ES-I3 (cell line): ENCODE measurements around the gene CHAD.

Experiments used
- H3K36me3 ChIP-seq: 2 replicates; pipeline ENCODE4 v1.6.1; 2013; ENCODE audit warnings: mild to moderate bottlenecking, low read length, control low read depth, moderate library complexity; ENCODE audit not compliant: insufficient read depth
- H3K4me1 ChIP-seq: 2 replicates; pipeline ENCODE4 v1.6.1; 2013; ENCODE audit warnings: mild to moderate bottlenecking, control low read depth, low read length; ENCODE audit not compliant: insufficient read depth
- H3K9ac ChIP-seq: 2 replicates; pipeline ENCODE4 v1.6.1; 2013; ENCODE audit warnings: low read depth, mild to moderate bottlenecking, low read length, moderate library complexity
- H3K9me3 ChIP-seq: 2 replicates; pipeline ENCODE4 v1.6.1; 2013; ENCODE audit warnings: mild to moderate bottlenecking, low read length, moderate library complexity; ENCODE audit not compliant: control insufficient read depth, insufficient read depth

Gene CHAD

GRCh38 chr17:50501054-50501453 is 32.4 kb upstream of the CHAD start:
- Histone ChIP-seq H3K36me3 (no peaks in the 10 kb centered on the region), H3K4me1 (peaks cover 8% of the 10 kb centered on the region; the same call in 1 of the 2 replicates), H3K9ac (no peak overlapping the region), H3K9me3 (no peaks in the 10 kb centered on the region)

GRCh38 chr17:50499721-50500120 is 31.0 kb upstream of the CHAD start:
- Histone ChIP-seq H3K36me3 (no peaks in the 10 kb centered on the region), H3K9ac (no peak overlapping the region), H3K9me3 (no peaks in the 10 kb centered on the region), H3K4me1 (peaks cover 8% of the 10 kb centered on the region; the same call in 1 of the 2 replicates)

GRCh38 chr17:50499270-50499669 is 30.6 kb upstream of the CHAD start:
- Histone ChIP-seq H3K4me1 (peaks cover 7% of the 10 kb centered on the region; the same call in 1 of the 2 replicates), H3K9ac (no peak overlapping the region), H3K36me3 (no peaks in the 10 kb centered on the region), H3K9me3 (no peaks in the 10 kb centered on the region)

GRCh38 chr17:50498021-50498874 is 29.6 kb upstream of the CHAD start:
- no peaks in the 10 kb centered on the region for H3K9me3 ChIP-seq
- no peaks in the 10 kb centered on the region for H3K36me3 ChIP-seq
- H3K9ac ChIP-seq = no peak overlapping the region
- no peaks in the 10 kb centered on the region for H3K4me1 ChIP-seq

- Histone ChIP-seq H3K36me3 (no peaks in the 10 kb centered on the region), H3K4me1 (no peaks in the 10 kb centered on the region), H3K9me3 (no peaks in the 10 kb centered on the region), H3K9ac (no peak overlapping the region)
Observed at GRCh38 chr17:50495918-50496317, 27.2 kb upstream of the CHAD start.

GRCh38 chr17:50495217-50495823 is 26.6 kb upstream of the CHAD start:
- Histone ChIP-seq H3K9ac (no peak overlapping the region), H3K9me3 (no peaks in the 10 kb centered on the region), H3K4me1 (no peaks in the 10 kb centered on the region), H3K36me3 (no peaks in the 10 kb centered on the region)

- H3K36me3 ChIP-seq = no peaks in the 10 kb centered on the region
- H3K9ac ChIP-seq = no peak overlapping the region
- no peaks in the 10 kb centered on the region for H3K4me1 ChIP-seq
- H3K9me3 ChIP-seq = no peaks in the 10 kb centered on the region
Observed at GRCh38 chr17:50493744-50494143, 25.1 kb upstream of the CHAD start.

GRCh38 chr17:50492214-50492613 is 23.5 kb upstream of the CHAD start:
- Histone ChIP-seq H3K9ac (no peak overlapping the region), H3K36me3 (no peaks in the 10 kb centered on the region), H3K9me3 (no peaks in the 10 kb centered on the region), H3K4me1 (no peaks in the 10 kb centered on the region)

GRCh38 chr17:50491505-50491904 is 22.8 kb upstream of the CHAD start:
- H3K9ac ChIP-seq = no peak overlapping the region
- no peaks in the 10 kb centered on the region for H3K4me1 ChIP-seq
- no peaks in the 10 kb centered on the region for H3K9me3 ChIP-seq
- H3K36me3 ChIP-seq = no peaks in the 10 kb centered on the region

GRCh38 chr17:50488880-50489279 is 20.2 kb upstream of the CHAD start:
- no peaks in the 10 kb centered on the region for H3K9me3 ChIP-seq
- H3K4me1 ChIP-seq = no peaks in the 10 kb centered on the region
- H3K36me3 ChIP-seq = peaks cover 7% of the 10 kb centered on the region; the same call in 1 of the 2 replicates
- no peak overlapping the region for H3K9ac ChIP-seq

- Histone ChIP-seq H3K9me3 (no peaks in the 10 kb centered on the region), H3K4me1 (peaks cover 2% of the 10 kb centered on the region; the same call in 1 of the 2 replicates), H3K36me3 (peaks cover 11% of the 10 kb centered on the region), H3K9ac (no peak overlapping the region)
Observed at GRCh38 chr17:50487213-50488096, 18.8 kb upstream of the CHAD start.

- Histone ChIP-seq H3K9ac (no peak overlapping the region), H3K36me3 (peaks cover 16% of the 10 kb centered on the region), H3K9me3 (no peaks in the 10 kb centered on the region), H3K4me1 (peaks cover 2% of the 10 kb centered on the region; the same call in 1 of the 2 replicates)
Observed at GRCh38 chr17:50484386-50485155, 15.9 kb upstream of the CHAD start.

- no peak overlapping the region for H3K9ac ChIP-seq
- peaks cover 16% of the 10 kb centered on the region for H3K36me3 ChIP-seq
- no peaks in the 10 kb centered on the region for H3K9me3 ChIP-seq
- peaks cover 2% of the 10 kb centered on the region; the same call in 1 of the 2 replicates for H3K4me1 ChIP-seq
Observed at GRCh38 chr17:50483266-50483665, 14.6 kb upstream of the CHAD start.

GRCh38 chr17:50482516-50482915 is 13.8 kb upstream of the CHAD start:
- Histone ChIP-seq H3K9me3 (no peaks in the 10 kb centered on the region), H3K4me1 (peaks cover 2% of the 10 kb centered on the region; the same call in 1 of the 2 replicates), H3K36me3 (peaks cover 16% of the 10 kb centered on the region), H3K9ac (no peak overlapping the region)
